ENCODE data around the gene KCNE2. TPM values are rescaled to one million over a fixed set of nuclear protein-coding genes. Genes with fewer than 3 reads are reported as not detected.

The KCNE2 gene
- total RNA-seq, 2 donors from 2014 or later: not detected

DNA sequence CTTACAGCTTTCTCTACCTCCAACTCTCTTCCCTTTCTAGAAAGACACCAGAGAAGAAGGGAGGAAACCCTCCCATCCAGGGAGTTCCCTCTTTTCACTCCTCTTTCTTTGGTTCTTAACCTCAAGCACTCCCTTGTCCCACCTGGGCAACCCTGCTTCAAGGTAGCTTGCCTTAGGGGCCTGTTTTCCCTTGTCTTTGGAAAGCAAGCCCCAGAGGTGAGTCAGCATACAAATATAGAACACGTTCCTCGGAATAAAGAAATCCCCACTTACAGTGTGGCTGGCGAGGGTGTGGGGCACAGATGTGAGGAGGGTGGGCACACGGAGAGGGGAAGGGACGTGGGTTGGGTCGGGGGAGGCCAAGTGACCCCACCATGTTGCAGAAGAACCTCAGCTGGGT is 26.1 kb upstream of the KCNE2 start:
- H3K36me3 ChIP-seq (replicated peaks in 1 of 2; ENCODE audit: insufficient read depth in 1 of 2, low read depth in 2 of 2): no peaks in the 10 kb centered on the region
- DNase-seq (no peak), ATAC-seq (no peak)
- H3K27ac ChIP-seq: no peak overlapping the region
- H3K4me1 ChIP-seq: no peaks in the 10 kb centered on the region
- H3K9me3 ChIP-seq: no peaks in the 10 kb centered on the region
- H3K4me3 ChIP-seq: no peak overlapping the region
- no peaks in the 10 kb centered on the region for H3K27me3 ChIP-seq
- 51 to 61% methylated on average over 6 of the region's 6 CpGs for WGBS, 2 donors
- TF ChIP-seq, protein P1, sequence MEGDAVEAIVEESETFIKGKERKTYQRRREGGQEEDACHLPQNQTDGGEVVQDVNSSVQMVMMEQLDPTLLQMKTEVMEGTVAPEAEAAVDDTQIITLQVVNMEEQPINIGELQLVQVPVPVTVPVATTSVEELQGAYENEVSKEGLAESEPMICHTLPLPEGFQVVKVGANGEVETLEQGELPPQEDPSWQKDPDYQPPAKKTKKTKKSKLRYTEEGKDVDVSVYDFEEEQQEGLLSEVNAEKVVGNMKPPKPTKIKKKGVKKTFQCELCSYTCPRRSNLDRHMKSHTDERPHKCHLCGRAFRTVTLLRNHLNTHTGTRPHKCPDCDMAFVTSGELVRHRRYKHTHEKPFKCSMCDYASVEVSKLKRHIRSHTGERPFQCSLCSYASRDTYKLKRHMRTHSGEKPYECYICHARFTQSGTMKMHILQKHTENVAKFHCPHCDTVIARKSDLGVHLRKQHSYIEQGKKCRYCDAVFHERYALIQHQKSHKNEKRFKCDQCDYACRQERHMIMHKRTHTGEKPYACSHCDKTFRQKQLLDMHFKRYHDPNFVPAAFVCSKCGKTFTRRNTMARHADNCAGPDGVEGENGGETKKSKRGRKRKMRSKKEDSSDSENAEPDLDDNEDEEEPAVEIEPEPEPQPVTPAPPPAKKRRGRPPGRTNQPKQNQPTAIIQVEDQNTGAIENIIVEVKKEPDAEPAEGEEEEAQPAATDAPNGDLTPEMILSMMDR (IDR thresholded peaks at IDR 0.05): no peak
- no peak for TF ChIP-seq POLR2A (IDR thresholded peaks at IDR 0.05)
- intact Hi-C loops (cut with DNase I): no loop called here

DNA sequence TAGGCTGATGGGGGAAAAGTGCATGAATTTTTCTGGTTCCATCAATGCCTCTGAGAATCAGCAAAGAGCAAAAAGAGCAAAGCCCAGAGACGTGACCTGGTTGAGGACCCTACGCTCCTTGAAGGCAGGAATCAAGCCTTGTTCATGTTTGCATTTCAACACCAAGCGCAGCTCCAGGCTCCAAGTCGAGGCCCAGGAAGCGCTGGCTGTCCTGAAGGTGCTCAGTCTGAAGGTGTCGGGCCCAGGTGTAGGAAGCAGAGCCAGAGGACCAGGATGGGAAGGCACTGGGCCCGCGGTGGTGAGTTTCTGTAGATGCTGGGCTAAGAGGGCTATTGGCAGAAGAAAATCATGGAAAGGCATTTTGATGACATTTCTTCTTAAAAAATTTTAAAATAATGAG is 25.6 kb upstream of the KCNE2 start:
- no peak overlapping the region for H3K27ac ChIP-seq
- H3K4me1 ChIP-seq: no peaks in the 10 kb centered on the region
- intact Hi-C loops (cut with DNase I): no loop called here
- TF ChIP-seq, protein P1 (IDR thresholded peaks at IDR 0.05): no peak
- TF ChIP-seq POLR2A (IDR thresholded peaks at IDR 0.05): no peak
- no peak for ATAC-seq
- H3K4me3 ChIP-seq: no peak overlapping the region
- DNase-seq: no peak
- no peaks in the 10 kb centered on the region for H3K27me3 ChIP-seq
- no peaks in the 10 kb centered on the region for H3K36me3 ChIP-seq (replicated peaks in 1 of 2; ENCODE audit: insufficient read depth in 1 of 2, low read depth in 2 of 2)
- H3K9me3 ChIP-seq: no peaks in the 10 kb centered on the region
- WGBS, 2 donors: 77 to 84% methylated on average over 8 of the region's 8 CpGs

DNA sequence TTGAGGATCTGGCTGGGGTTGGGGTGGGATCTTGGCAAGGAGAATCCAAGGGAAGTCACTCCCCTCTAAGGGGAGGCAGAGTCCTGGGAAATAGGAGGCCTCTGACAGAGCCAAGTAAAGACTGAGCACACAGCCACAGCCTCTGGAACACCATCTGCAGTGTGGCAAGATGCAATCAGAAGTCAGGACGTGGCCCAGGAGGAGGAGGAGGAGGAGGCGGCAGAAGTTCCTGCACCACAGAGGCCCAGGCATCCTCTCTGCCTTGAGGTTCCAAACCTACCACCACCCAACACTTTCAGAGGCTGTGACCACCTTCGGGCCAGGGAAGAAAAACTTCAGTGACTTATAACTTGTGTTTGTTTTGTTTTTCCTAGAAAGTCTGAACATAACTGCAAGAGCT is 23.7 kb upstream of the KCNE2 start:
- Histone ChIP-seq H3K4me3 (no peak overlapping the region), H3K9me3 (no peaks in the 10 kb centered on the region), H3K36me3 (replicated peaks in 1 of 2; ENCODE audit: insufficient read depth in 1 of 2, low read depth in 2 of 2) (no peaks in the 10 kb centered on the region), H3K4me1 (no peaks in the 10 kb centered on the region), H3K27ac (no peak overlapping the region), H3K27me3 (no peaks in the 10 kb centered on the region)
- ATAC-seq: no peak
- TF ChIP-seq, protein P1 (IDR thresholded peaks at IDR 0.05): no peak
- intact Hi-C loops (cut with DNase I): no loop called here
- DNase-seq: no peak
- WGBS, 2 donors: 71 to 80% methylated on average over 3 of the region's 3 CpGs

DNA sequence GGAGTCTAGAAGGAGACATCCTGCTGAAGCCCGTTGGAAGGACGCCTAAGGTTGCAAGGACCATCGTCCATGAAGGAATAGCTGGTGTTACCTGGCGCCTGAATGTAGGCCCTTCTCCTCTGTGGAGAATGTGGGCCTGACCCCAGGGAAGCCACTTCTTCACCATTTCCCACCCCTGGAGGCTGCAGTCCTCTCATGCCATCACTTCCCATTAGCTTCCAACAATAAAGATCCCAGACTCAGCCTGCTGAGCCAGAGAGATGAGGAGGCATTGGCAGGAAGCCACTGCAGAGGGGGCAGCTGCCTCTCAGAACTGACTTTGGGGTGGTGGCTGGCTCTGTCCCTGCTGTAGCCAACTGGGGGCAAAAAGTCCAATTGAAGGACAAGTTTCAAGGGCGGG is 21.3 kb upstream of the KCNE2 start:
- H3K27me3 ChIP-seq: no peaks in the 10 kb centered on the region
- no peak overlapping the region for H3K4me3 ChIP-seq
- no peaks in the 10 kb centered on the region for H3K4me1 ChIP-seq
- H3K27ac ChIP-seq: no peak overlapping the region
- intact Hi-C loops (cut with DNase I): no loop called here
- no peaks in the 10 kb centered on the region for H3K9me3 ChIP-seq
- 73 to 74% methylated on average over 4 to 5 of the region's 5 CpGs for WGBS, 2 donors
- DNase-seq (no peak), ATAC-seq (no peak)
- H3K36me3 ChIP-seq (replicated peaks in 1 of 2; ENCODE audit: insufficient read depth in 1 of 2, low read depth in 2 of 2): no peaks in the 10 kb centered on the region
- TF ChIP-seq, protein P1 (IDR thresholded peaks at IDR 0.05): no peak
- TF ChIP-seq POLR2A (IDR thresholded peaks at IDR 0.05): no peak

DNA sequence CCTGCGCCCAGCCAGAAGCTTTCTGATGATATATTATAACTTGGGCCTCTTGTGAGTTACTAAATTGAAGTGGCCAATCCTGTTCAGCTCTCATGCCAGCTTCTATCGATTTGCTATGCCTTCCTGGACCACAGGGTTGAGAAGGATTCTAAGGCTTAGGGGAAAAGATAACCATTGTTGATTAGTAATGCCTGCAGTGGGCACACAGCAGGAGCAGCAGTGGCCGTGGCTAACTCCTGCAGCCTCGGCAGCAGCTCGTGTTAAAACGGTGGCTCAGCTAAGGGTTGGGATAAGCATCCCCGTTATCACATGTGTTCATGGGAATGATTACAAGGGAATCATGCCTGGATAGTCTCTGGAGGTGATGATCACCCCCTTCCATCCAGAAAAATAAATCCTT is 20.5 kb upstream of the KCNE2 start:
- ATAC-seq: no peak
- 68 to 72% methylated on average over 7 of the region's 7 CpGs for WGBS, 2 donors
- DNase-seq: no peak
- H3K4me1 ChIP-seq: no peaks in the 10 kb centered on the region
- H3K27ac ChIP-seq: no peak overlapping the region
- no peaks in the 10 kb centered on the region for H3K27me3 ChIP-seq
- no peaks in the 10 kb centered on the region for H3K36me3 ChIP-seq (replicated peaks in 1 of 2; ENCODE audit: insufficient read depth in 1 of 2, low read depth in 2 of 2)
- no peaks in the 10 kb centered on the region for H3K9me3 ChIP-seq
- TF ChIP-seq, protein P1 (IDR thresholded peaks at IDR 0.05): no peak
- no peak for TF ChIP-seq POLR2A (IDR thresholded peaks at IDR 0.05)
- no peak overlapping the region for H3K4me3 ChIP-seq
- intact Hi-C loops (cut with DNase I): no loop called here
